KBM-7 (cell line): ENCODE data around the gene AFAP1L1.
A peak's percentile ranks its signal among the peaks of the same experiment; 100 is the strongest.

Experiments
- DNase-seq: peaks from one replicate; pipeline ENCODE4 v3.0.0-alpha.2; 2015
- in situ Hi-C: fragments of 300-500 bp; cut with MboI; formaldehyde crosslinking; loops from 2 replicates; pipeline ENCODE4 v1.14.3; 2020; ENCODE audit warnings: low sequenced_read_pairs, low pct_unique_long_range_greater_than_20kb, mixed read lengths

AFAP1L1 gene

GRCh38 chr5:149303210-149303609 is 31.6 kb downstream of the AFAP1L1 start:
- in situ Hi-C loops: no loop called here
- DNase-seq: no peak

- in situ Hi-C loops: no loop called here
- DNase-seq: no peak
Measured at GRCh38 chr5:149304195-149305078, 32.8 kb downstream of the AFAP1L1 start.

GRCh38 chr5:149309354-149309753 is 37.7 kb downstream of the AFAP1L1 start:
- DNase-seq: no peak
- in situ Hi-C loops: no loop called here

- in situ Hi-C loops: no loop called here
- no peak for DNase-seq
Measured at GRCh38 chr5:149310488-149310887, 38.8 kb downstream of the AFAP1L1 start.

GRCh38 chr5:149310947-149311658 is 39.4 kb downstream of the AFAP1L1 start:
- in situ Hi-C loops: no loop called here

GRCh38 chr5:149313151-149313841 is 41.6 kb downstream of the AFAP1L1 start:
- in situ Hi-C loops: no loop called here
- no peak for DNase-seq

More at GRCh38 chr5:149310947-149311658, 39.4 kb downstream of the AFAP1L1 start:
- peak; percentile 35 for DNase-seq

- DNase-seq: no peak
- in situ Hi-C loops: no loop called here
Measured at GRCh38 chr5:149314571-149315111, 43.0 kb downstream of the AFAP1L1 start.

GRCh38 chr5:149315753-149316152 is 44.1 kb downstream of the AFAP1L1 start:
- DNase-seq: no peak
- in situ Hi-C loops: no loop called here

- peak; percentile 67 for DNase-seq
- in situ Hi-C loops: no loop called here
Measured at GRCh38 chr5:149317281-149318048, 45.8 kb downstream of the AFAP1L1 start.

GRCh38 chr5:149319174-149319573 is 47.5 kb downstream of the AFAP1L1 start:
- no peak for DNase-seq
- in situ Hi-C loops: no loop called here

- DNase-seq: peak; percentile 26
- in situ Hi-C loops: no loop called here
Measured at GRCh38 chr5:149320791-149321330, 49.2 kb downstream of the AFAP1L1 start.

- in situ Hi-C loops: no loop called here
- no peak for DNase-seq
Measured at GRCh38 chr5:149322518-149322917, 50.9 kb downstream of the AFAP1L1 start.

- no peak for DNase-seq
- in situ Hi-C loops: no loop called here
Measured at GRCh38 chr5:149323210-149323609, 51.6 kb downstream of the AFAP1L1 start.

- in situ Hi-C loops: no loop called here
Measured at GRCh38 chr5:149323621-149324205, 52.1 kb downstream of the AFAP1L1 start.

GRCh38 chr5:149324641-149325040 is 53.0 kb downstream of the AFAP1L1 start:
- in situ Hi-C loops: no loop called here
- DNase-seq: no peak

More at GRCh38 chr5:149323621-149324205, 52.1 kb downstream of the AFAP1L1 start:
- DNase-seq: no peak

GRCh38 chr5:149325166-149325735 is 53.6 kb downstream of the AFAP1L1 start:
- in situ Hi-C loops: no loop called here
- DNase-seq: no peak

GRCh38 chr5:149325894-149326293 is 54.2 kb downstream of the AFAP1L1 start:
- in situ Hi-C loops: no loop called here
- DNase-seq: no peak

GRCh38 chr5:149326611-149327010 is 55.0 kb downstream of the AFAP1L1 start:
- in situ Hi-C loops: no loop called here
- DNase-seq: no peak
